IMR-90 (cell line): Measurements from ENCODE around the gene CAGE1. TPM values are rescaled to one million over a fixed set of nuclear protein-coding genes. Genes with fewer than 3 reads are reported as not detected.

Source experiments
- ATAC-seq: fragments of 200-7000 bp; cut with Tn5 transposase; 2 replicates; pipeline ENCODE4 v1.9.1; 2020; ENCODE audit warnings: low read depth, mild to moderate bottlenecking, moderate library complexity
- BruUV-seq: library from RNA; stranded (reverse); fragments of 400-500 nt; replicated peaks from 2 replicates; lab custom pipeline; 2021; lab: Mats Ljungman, UMichigan
- CTCF ChIA-PET: fragments of 300-600 bp; formaldehyde crosslinking; extraction: SDS; loops from one replicate; lab custom pipeline; 2021; ENCODE audit warnings: antibody characterized with exemption; lab: Yijun Ruan, JAX
- POLR2A ChIA-PET: fragments of 300-600 bp; sonication (Branson Sonifier 250); formaldehyde crosslinking; loops from one replicate; lab custom pipeline; 2022; ENCODE audit warnings: antibody characterized with exemption; ENCODE audit not compliant: unreplicated experiment; lab: Charles Lee
- DNase-seq: peaks from one replicate; pipeline ENCODE4 v3.0.0; 2013
- H2AFZ ChIP-seq: replicated peaks from 2 replicates; pipeline ENCODE3; 2013; ENCODE audit warnings: low read length, mild to moderate bottlenecking; ENCODE audit not compliant: poor library complexity
- H2AK5ac ChIP-seq: 2 replicates; pipeline ENCODE4 v1.6.1; 2013; ENCODE audit warnings: low read depth, low read length, inconsistent platforms
- H2AK9ac ChIP-seq: replicated peaks from 2 replicates; pipeline ENCODE3; 2013; ENCODE audit warnings: mild to moderate bottlenecking, low read depth, low read length, moderate library complexity; ENCODE audit not compliant: poor library complexity
- H2BK120ac ChIP-seq: 2 replicates; pipeline ENCODE4 v1.6.1; 2013; ENCODE audit warnings: low read depth, low read length, inconsistent platforms
- H2BK15ac ChIP-seq: 3 replicates; pipeline ENCODE4 v1.6.1; 2013; ENCODE audit warnings: low read depth, low read length, inconsistent platforms
- H2BK20ac ChIP-seq: 2 replicates; pipeline ENCODE4 v1.6.1; 2013; ENCODE audit warnings: low read depth, mild to moderate bottlenecking, inconsistent platforms, low read length, moderate library complexity
- H2BK5ac ChIP-seq: 2 replicates; pipeline ENCODE4 v1.6.1; 2013; ENCODE audit warnings: mild to moderate bottlenecking, low read depth, low read length, inconsistent platforms; ENCODE audit not compliant: poor library complexity, severe bottlenecking
- H3K14ac ChIP-seq: replicated peaks from 2 replicates; pipeline ENCODE4 v1.6.1; 2013; ENCODE audit warnings: low read depth, low read length, inconsistent platforms
- H3K18ac ChIP-seq: 2 replicates; pipeline ENCODE4 v1.6.1; 2013; ENCODE audit warnings: low read depth, low read length, control low read depth
- H3K23ac ChIP-seq: 2 replicates; pipeline ENCODE4 v1.6.1; 2013; ENCODE audit warnings: low read depth, low read length, inconsistent platforms
- H3K27ac ChIP-seq: 2 replicates; pipeline ENCODE4 v1.5.1; 2013; ENCODE audit warnings: mild to moderate bottlenecking, control low read depth, low read length; ENCODE audit not compliant: insufficient read depth
- H3K27me3 ChIP-seq: 2 replicates; pipeline ENCODE4 v1.6.1; 2013; ENCODE audit warnings: low read length; ENCODE audit not compliant: control insufficient read depth, insufficient read depth
- H3K36me3 ChIP-seq: 2 replicates; pipeline ENCODE4 v1.6.1; 2013; ENCODE audit warnings: low read length, mixed read lengths; ENCODE audit not compliant: control insufficient read depth, insufficient read depth
- H3K4ac ChIP-seq: 2 replicates; pipeline ENCODE4 v1.6.1; 2013; ENCODE audit warnings: low read depth, low read length, inconsistent platforms
- H3K4me1 ChIP-seq: 2 replicates; pipeline ENCODE4 v1.6.1; 2013; ENCODE audit warnings: low read length, mixed read lengths; ENCODE audit not compliant: control insufficient read depth, insufficient read depth
- H3K4me2 ChIP-seq: 2 replicates; pipeline ENCODE4 v1.6.1; 2013; ENCODE audit warnings: low read depth, mild to moderate bottlenecking, control low read depth, low read length, moderate library complexity
- H3K4me3 ChIP-seq: 2 replicates; pipeline ENCODE4 v1.5.1; 2013; ENCODE audit warnings: low read depth, mild to moderate bottlenecking, control low read depth, low read length, moderate library complexity; ENCODE audit not compliant: insufficient read depth
- H3K56ac ChIP-seq: 2 replicates; pipeline ENCODE4 v1.6.1; 2013; ENCODE audit warnings: low read length, inconsistent platforms; ENCODE audit not compliant: insufficient read depth; ENCODE audit errors: extremely low read depth
- H3K79me1 ChIP-seq, 2 experiments: 2 replicates each; pipeline ENCODE4 v1.6.1; 2013; ENCODE audit warnings: low read length in 2 of 2, inconsistent platforms in 1 of 2, low read depth in 1 of 2
- H3K9ac ChIP-seq: 2 replicates; pipeline ENCODE4 v1.6.1; 2013; ENCODE audit warnings: low read depth, low read length, control low read depth
- H3K9me1 ChIP-seq: 2 replicates; pipeline ENCODE4 v1.6.1; 2013; ENCODE audit warnings: low read length, inconsistent platforms; ENCODE audit not compliant: insufficient read depth
- H3K9me3 ChIP-seq: 2 replicates; pipeline ENCODE4 v1.6.1; 2013; ENCODE audit warnings: low read length; ENCODE audit not compliant: control insufficient read depth, insufficient read depth
- H4K20me1 ChIP-seq: 2 replicates; pipeline ENCODE4 v1.6.1; 2013; ENCODE audit warnings: low read length, inconsistent platforms; ENCODE audit not compliant: insufficient read depth
- H4K5ac ChIP-seq: 2 replicates; pipeline ENCODE4 v1.6.1; 2013; ENCODE audit warnings: mild to moderate bottlenecking, low read depth, low read length, control low read depth
- H4K8ac ChIP-seq, 2 experiments: 2 replicates each; pipeline ENCODE4 v1.6.1; 2013; ENCODE audit warnings: low read depth in 2 of 2, low read length in 2 of 2, control low read depth in 1 of 2, inconsistent platforms in 1 of 2
- H4K91ac ChIP-seq: 2 replicates; pipeline ENCODE4 v1.6.1; 2013; ENCODE audit warnings: low read depth, low read length, inconsistent platforms; ENCODE audit not compliant: insufficient read depth
- MXI1 ChIP-seq: IDR thresholded peaks from 2 replicates; pipeline ENCODE4 v1.6.1; 2012; ENCODE audit warnings: low read depth, mild to moderate bottlenecking, low read length, moderate library complexity, borderline replicate concordance
- WGBS, 2 experiments: methylation state at CpG; one replicate each; pipeline versions ENCODE4 v1.1.5 to v1.1.7; 2013; ENCODE audit warnings: missing lambda C conversion rate in 2 of 2; ENCODE audit not compliant: insufficient read length in 1 of 2; ENCODE audit errors: extremely low coverage in 2 of 2; 5-methylcytosine and 5-hydroxymethylcytosine counted together
- dilution Hi-C: fragments of 300-500 bp; cut with HindIII; formaldehyde crosslinking; loops from one replicate; pipeline ENCODE4 v1.14.3; 2018; ENCODE audit warnings: low sequenced_read_pairs; ENCODE audit not compliant: unreplicated experiment
- in situ Hi-C: fragments of 300-500 bp; cut with MboI; formaldehyde crosslinking; loops from 3 replicates; pipeline ENCODE4 v1.14.3; 2019; ENCODE audit warnings: low sequenced_read_pairs, inconsistent platforms, mixed read lengths
- intact Hi-C: fragments of 100-400 bp; cut with micrococcal nuclease; formaldehyde crosslinking; loops from 2 replicates; pipeline ENCODE4 v1.10.0; 2022
- polyA plus RNA-seq, 3 experiments: library from polyadenylated mRNA; depleted of rRNA; stranded (reverse); fragments of >200 nt; gene quantifications; 2 replicates each; pipeline ENCODE4 v1.2.3, GENCODE V29; 2012; ENCODE audit warnings: low replicate concordance in 1 of 3
- total RNA-seq: library from RNA; depleted of rRNA; stranded (reverse); fragments of >200 nt; gene quantifications from 2 replicates; pipeline ENCODE4 v1.2.3, GENCODE V29; 2012

The CAGE1 gene
- total and polyA plus RNA-seq, 2 of the 4 experiments (the other 2 are of a cell fraction): not detected

GRCh38 chr6:7425808-7426190 is 36.3 kb upstream of the CAGE1 start:
- in situ Hi-C loops: no loop called here
- BruUV-seq: no TSS peak
- no peak overlapping the region for H2BK15ac ChIP-seq
- no peak overlapping the region for H3K27ac ChIP-seq
- no peak overlapping the region for H2AK9ac ChIP-seq
- intact Hi-C loops: no loop called here
- H4K91ac ChIP-seq: no peak overlapping the region
- no peak overlapping the region for H2BK20ac ChIP-seq
- POLR2A ChIA-PET: no interaction called here
- H2BK5ac ChIP-seq: no peak overlapping the region
- no peaks in the 10 kb centered on the region for H4K20me1 ChIP-seq
- no peak overlapping the region for H3K56ac ChIP-seq
- H2AK5ac ChIP-seq: no peak overlapping the region
- no peaks in the 10 kb centered on the region for H3K9me3 ChIP-seq
- ATAC-seq (no peak), DNase-seq (no peak)
- H2AFZ ChIP-seq: no peak overlapping the region
- H3K23ac ChIP-seq: no peak overlapping the region
- no peaks in the 10 kb centered on the region for H3K27me3 ChIP-seq
- 98% methylated on average over 18 of the region's 39 CpGs; no CpG with 5 or more reads in 1 of the 2 experiments for WGBS, 2 experiments
- TF ChIP-seq MXI1: no peak
- no peak overlapping the region for H4K8ac ChIP-seq
- H3K9me1 ChIP-seq: no peaks in the 10 kb centered on the region; the same call in 1 of the 2 replicates
- CTCF ChIA-PET: no interaction called here
- no peak overlapping the region for H3K4me2 ChIP-seq
- no peaks in the 10 kb centered on the region for H3K36me3 ChIP-seq
- dilution Hi-C loops: no loop called here
- no peak overlapping the region for H3K4me3 ChIP-seq
- H3K14ac ChIP-seq: no peak overlapping the region
- H2BK120ac ChIP-seq: no peak overlapping the region
- no peak overlapping the region for H3K9ac ChIP-seq
- H3K4me1 ChIP-seq: no peaks in the 10 kb centered on the region
- H3K4ac ChIP-seq: no peak overlapping the region
- H3K79me1 ChIP-seq: no peaks in the 10 kb centered on the region
- H3K18ac ChIP-seq: no peak overlapping the region
- no peak overlapping the region for H4K5ac ChIP-seq
